ENCODE measurements around the gene ATP6V1F.
A peak's percentile ranks its signal among the peaks of the same experiment; 100 is the strongest.

The ATP6V1F gene

GRCh38 chr7:128869944-128870285, 7.3 kb downstream of the ATP6V1F start:
- no peak for DNase-seq

GRCh38 chr7:128871050-128871449, 8.4 kb downstream of the ATP6V1F start:
- DNase-seq = no peak

GRCh38 chr7:128872394-128872824, 9.8 kb downstream of the ATP6V1F start:
- no peak for DNase-seq

DNA sequence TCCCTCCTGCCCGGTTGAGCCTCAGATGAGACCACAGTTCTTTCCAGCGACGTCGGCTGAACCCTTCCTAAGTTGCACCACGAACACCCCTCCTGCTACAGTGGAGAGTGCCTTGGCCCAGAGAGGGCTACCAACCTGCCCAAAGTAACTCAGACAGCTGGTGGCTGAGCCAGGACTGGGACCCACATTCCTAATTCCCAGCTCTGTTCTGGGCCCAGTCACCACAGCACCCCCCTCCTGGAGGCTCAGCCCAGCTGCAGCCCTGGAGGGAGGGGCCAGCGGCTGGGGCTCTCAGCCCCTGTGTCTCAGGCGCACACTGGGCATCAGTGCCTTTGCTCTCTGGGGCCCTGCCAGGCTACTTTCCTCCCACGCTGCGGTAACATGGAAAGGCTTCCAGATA, 10.6 kb downstream of the ATP6V1F start:
- no peak for DNase-seq

DNA sequence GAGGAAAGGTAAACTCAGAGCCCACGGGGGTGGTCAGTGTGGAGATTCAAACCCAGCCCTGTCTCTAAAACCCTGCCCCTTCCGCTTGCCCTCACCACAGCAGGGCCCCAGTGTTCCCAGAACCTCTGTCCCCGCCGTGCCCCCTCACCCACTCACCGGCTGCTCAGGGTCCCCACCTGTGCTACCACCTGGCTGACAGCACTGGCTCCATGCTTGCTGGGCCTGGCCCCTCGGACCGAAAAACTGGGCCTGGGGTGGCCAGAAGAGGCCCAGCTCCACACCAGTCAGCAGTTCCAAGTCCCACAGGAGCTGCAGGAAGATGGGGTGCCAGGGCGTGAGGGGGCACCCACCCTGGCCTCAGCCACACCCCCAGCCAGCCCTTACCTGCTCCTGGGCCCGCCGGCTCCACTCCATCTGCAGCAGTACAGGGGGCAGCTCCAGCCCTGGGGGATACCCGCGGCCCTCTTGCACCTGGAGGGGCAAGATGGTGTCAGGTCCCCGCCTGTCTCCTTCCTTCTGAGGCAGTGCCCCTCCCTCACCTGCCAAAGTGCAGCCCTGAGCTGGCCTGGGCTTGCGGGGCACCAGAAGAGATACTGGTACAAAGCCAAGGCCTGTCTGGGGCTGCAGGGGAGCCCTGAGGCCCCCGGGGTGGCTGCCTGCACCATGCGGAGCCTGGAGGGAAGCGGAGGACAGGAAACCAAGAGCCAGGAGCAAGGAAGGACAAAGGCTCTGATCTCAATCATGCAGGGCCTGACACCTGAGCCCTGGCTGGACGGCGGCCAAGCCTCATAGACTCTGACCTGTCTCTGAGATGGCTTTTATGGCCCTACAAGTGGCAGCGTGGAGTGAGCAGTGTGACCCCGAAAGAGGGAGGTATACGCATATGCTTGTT, 11.7 kb downstream of the ATP6V1F start:
- DNase-seq = no peak

DNA sequence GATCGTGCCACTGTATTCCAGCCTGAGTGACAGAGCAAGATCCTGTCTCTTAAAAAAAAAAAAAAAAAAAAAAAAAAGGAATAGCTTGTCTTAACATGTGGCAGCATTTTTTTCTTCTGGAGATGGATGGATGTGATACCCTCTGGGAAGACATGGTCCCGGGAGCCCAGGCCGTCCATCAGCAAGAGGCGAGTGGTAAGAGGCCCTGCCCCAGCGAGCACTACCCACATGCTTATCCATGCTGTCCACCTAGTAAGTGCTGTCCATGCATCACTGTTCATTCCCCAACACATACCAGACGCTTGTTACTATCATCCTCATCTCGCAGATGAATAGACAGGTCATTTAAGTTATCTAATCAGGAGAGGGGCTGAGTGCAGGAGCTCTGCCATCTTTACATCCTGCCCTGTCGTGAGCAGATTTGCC, 12.9 kb downstream of the ATP6V1F start:
- DNase-seq = no peak

GRCh38 chr7:128876127-128876526, 13.5 kb downstream of the ATP6V1F start:
- DNase-seq = no peak

DNA sequence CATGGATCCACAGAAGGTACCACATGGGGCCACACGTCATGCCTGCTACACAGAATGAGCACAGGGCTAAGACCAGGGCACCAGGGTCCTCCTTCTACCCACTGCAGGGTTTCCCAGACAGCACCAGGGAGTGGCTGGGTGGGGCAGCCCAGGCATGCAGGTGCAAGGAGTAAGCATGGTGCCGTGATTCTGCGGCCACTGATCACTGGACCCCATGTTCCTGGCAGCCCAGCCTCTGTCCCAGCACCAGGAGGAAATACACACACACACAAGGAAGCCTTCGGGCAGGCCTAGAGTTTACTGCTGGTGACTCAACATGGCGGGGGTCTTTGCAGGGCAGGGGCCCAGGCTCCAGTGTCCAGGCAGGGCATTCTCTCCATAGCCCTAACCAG, 13.9 kb downstream of the ATP6V1F start:
- no peak for DNase-seq

GRCh38 chr7:128876978-128877755, 14.5 kb downstream of the ATP6V1F start:
- DNase-seq = no peak

- DNase-seq = no peak
Observed at GRCh38 chr7:128877756-128878120, 15.1 kb downstream of the ATP6V1F start.

DNA sequence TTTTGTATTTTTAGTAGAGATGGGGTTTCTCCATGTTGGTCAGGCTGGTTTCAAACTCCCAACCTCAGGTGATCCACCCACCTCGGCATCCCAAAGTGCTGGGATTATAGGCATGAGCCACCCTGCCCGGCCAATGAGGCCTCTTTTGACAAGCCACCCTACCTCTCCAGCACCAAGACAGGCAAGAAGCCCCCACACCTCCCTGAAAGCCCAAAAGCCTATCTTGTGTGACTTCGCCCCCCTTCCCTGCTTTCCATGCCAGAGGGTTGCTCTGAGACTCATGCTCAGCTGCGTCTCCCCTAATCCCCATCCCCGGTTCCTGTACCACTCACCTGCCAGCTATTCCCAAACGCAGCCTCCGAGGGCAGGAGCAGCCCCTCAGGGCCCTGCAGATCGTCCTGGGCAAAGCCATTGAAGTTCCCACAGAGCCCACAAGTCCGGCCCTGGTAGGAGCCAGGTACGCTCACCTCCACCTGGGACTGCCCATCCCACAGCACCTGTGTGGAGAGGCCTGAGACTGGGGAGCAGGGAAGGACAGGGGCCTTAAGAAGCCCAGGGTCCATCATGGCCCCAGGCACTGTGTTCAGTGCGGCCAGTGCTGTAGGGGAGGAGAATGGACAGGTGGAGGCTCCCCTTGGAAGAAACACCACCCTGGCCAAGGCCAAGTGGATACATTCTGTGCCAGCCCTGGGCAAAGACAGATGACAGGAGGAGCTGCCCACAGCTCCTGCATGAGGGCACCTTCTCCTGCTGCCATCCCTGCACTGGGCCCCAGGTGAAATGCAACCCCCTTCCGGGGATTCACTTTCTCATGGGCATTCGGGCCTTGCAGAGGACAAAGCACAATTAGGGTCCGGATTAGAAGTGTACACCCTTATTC, 15.8 kb downstream of the ATP6V1F start:
- DNase-seq = no peak

- no peak for DNase-seq
Observed at GRCh38 chr7:128879461-128879938, 16.8 kb downstream of the ATP6V1F start.

DNA sequence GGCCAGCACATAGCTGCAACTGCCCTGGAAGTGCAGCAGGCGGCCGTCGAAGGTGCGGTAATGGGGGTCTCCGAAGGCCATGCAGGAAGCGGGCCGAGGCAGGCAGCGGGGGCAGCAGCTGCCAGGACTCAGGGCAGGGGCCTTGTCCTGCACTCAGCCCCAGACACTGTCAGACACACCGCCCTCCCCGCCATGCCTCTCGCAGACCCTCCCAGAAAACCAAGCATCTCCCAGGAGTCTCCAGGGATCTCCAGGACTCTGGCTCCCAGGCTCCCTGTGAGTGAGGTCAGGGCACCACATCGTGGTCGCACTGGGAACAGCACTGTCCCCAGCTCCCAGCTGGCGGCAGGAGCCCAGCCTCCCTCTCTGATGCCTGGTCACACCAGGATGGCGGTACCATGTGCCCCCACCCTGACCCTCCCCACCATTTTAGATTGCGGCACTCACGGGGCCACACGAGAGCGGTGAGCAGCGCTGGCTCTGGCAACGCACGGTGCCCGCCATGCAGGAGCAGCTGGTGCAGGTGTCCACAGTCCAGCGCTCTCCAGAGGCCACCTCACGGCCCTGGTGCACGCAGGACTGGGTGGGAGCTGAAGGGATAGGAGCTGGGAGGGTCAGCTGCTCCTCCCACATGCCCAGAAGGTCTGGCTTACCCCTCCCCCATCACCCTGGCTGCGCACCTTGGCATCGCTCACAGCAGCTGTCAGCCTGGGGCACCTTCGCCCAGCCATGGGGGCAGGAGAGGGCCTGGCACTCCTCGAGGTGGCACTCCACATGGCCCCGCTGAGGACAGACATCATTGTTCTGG, 17.5 kb downstream of the ATP6V1F start:
- no peak for DNase-seq

DNA sequence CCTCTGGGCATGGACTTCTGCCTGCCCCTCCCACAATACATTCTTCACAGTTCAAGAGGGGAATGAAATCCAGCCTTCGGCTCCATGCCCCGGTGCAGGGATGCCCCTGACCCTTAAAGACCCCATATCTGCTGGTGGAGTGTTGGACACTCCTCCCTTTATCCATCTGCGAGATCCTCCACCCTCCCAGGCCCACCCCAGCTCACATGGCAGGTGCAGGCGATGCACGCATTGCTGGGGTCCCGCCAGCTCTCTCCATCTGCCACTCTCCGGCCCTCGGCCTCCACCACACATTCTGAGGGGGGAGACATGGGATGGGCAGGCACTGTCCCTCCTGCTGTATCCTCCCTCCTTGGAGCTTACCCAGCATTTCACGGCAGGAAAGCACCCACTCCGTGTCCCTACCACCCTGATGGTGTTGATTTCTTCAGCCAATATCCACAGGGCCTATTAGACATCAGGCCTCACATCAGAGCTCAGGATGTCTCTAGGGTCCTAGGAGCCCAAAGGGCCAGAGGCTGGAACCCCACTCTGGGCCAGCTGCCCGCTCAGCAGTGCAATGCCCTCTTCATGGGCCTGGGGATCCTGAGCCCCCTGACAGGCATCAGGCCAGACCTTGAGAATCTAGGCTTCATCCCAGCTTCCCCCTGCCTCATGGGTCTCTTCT, 18.3 kb downstream of the ATP6V1F start:
- no peak for DNase-seq

DNA sequence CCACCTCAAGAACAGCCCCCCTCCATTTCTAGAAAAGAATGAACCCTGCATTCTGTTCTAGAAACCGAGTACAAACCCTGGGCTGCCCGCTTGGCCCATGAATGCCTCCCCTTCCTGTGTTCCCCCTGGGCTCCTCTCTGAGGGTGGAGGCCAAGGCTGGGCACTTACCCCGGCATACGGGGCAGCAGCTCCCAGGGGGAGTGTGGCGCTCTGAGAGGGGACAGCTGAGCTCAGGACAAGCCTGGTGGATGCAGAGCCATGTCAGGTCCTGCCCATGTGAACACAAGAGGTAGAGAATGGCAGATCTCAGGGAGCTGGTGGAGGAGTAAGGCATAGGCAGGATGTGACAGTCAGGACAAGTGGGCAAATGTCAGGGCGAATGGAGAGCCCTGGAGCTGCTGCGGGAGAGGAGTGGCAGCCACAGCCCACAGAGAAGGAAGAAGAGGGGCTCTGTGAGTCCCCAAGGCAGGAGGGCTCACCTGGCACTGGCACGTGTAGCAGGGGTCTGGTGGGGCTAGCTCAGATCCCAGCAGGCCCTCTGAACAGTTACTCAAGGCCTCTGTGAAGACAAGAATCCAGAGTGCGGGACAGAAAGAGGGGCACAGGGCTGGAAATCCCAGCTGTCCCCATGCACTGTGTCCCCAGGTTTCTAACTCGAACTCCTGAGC, 18.9 kb downstream of the ATP6V1F start:
- no peak for DNase-seq

GRCh38 chr7:128882134-128882533, 19.5 kb downstream of the ATP6V1F start:
- no peak for DNase-seq

GRCh38 chr7:128883622-128884448, 21.2 kb downstream of the ATP6V1F start:
- DNase-seq = peak; percentile 80

DNA sequence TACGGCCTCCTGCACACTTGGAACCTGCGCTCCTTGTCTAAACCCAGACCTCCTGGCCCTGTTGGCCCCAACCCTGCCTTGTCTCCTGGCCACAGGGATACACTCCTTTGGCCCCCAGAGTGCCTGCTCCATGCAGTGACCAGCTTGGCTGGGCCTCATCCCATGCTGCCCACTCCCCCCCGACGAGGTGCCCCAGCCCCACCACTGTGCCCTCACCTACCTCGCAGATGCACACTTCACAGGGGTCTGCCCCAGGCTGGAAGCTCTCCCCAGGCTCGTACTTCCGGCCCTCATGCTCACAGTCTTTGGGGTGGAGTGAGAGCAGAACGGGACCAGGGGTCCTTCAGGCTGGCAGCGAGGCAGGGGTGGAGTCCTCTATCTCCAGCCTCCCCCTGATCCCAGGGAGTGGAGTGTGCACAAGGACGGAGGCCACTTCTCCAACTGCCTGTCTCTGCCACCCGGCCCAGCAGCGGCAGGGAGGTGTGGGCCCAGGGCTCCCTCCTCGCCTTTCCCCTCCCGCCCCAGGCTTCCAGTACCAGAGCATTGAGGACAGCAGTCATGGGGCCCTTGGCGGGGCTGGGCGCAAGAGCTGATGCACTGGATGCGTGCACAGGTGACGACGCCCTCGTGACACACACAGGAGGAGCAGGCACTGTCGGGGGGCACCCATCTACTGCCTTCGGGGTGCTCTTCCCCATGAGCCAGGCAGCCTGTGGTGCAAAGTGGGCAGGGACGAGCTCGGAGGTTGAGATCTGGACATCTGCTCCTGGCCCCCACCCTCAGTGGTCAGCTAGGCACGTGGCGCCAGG, 22.1 kb downstream of the ATP6V1F start:
- no peak for DNase-seq
